Stimulated activated CD8-positive, alpha-beta memory T cell treated with anti-CD3 and anti-CD28 coated beads, Interleukin-2, amount 100 ng/mL, for 48 hours (primary cell): ENCODE results near the gene GBA3.

Experiments used
- DNase-seq, 2 donors: peaks; one replicate each; pipeline ENCODE4 v3.0.0-alpha.2; 2020; ENCODE audit warnings: low read depth in 2 of 2

The GBA3 gene

GRCh38 chr4:22780797-22781196 is 88.1 kb downstream of the GBA3 start:
- no peak for DNase-seq

GRCh38 chr4:22787753-22788375 is 95.1 kb downstream of the GBA3 start:
- no peak for DNase-seq

- DNase-seq: no peak
These were observed 97.9 kb downstream of the GBA3 start for GRCh38 chr4:22790631-22791030.

GRCh38 chr4:22794732-22795131 is 102.0 kb downstream of the GBA3 start:
- DNase-seq: no peak

- DNase-seq: no peak
These were observed 108.7 kb downstream of the GBA3 start for GRCh38 chr4:22801391-22801790.

- DNase-seq: no peak
These were observed 110.1 kb downstream of the GBA3 start for GRCh38 chr4:22802876-22803275.

- no peak for DNase-seq
These were observed 110.8 kb downstream of the GBA3 start for GRCh38 chr4:22803512-22803911.

GRCh38 chr4:22814906-22815305 is 122.2 kb downstream of the GBA3 start:
- DNase-seq: no peak

GRCh38 chr4:22824091-22824490 is 131.4 kb downstream of the GBA3 start:
- no peak for DNase-seq

- no peak for DNase-seq
These were observed 149.8 kb downstream of the GBA3 start for GRCh38 chr4:22842360-22843018.

GRCh38 chr4:22848332-22848731 is 155.6 kb downstream of the GBA3 start:
- DNase-seq: no peak

GRCh38 chr4:22850055-22850454 is 157.3 kb downstream of the GBA3 start:
- DNase-seq: no peak

GRCh38 chr4:22850630-22851029 is 157.9 kb downstream of the GBA3 start:
- DNase-seq: no peak

- no peak for DNase-seq
These were observed 164.7 kb downstream of the GBA3 start for GRCh38 chr4:22857411-22857810.

- no peak for DNase-seq
These were observed 166.6 kb downstream of the GBA3 start for GRCh38 chr4:22859318-22859717.
